Trophoblast cell (in vitro differentiated cells and primary cell): Measurements from ENCODE around the gene BEST2.

Experiments used
- DNase-seq, 2 donors: peaks; one replicate each; pipeline ENCODE4 v3.0.0-alpha.2; 2016
- H2AFZ ChIP-seq: 2 replicates; pipeline ENCODE4 v1.6.1; 2013; ENCODE audit warnings: low read length, moderate library complexity, mild to moderate bottlenecking; ENCODE audit not compliant: insufficient read depth, poor library complexity
- H2AK5ac ChIP-seq: 2 replicates; pipeline ENCODE4 v1.6.1; 2013; ENCODE audit warnings: mild to moderate bottlenecking, low read length
- H2BK120ac ChIP-seq: 2 replicates; pipeline ENCODE4 v1.6.1; 2013; ENCODE audit warnings: low read length, mild to moderate bottlenecking, moderate library complexity; ENCODE audit not compliant: insufficient read depth, poor library complexity
- H2BK12ac ChIP-seq: 2 replicates; pipeline ENCODE4 v1.6.1; 2013; ENCODE audit warnings: mild to moderate bottlenecking, low read length, moderate library complexity
- H2BK5ac ChIP-seq: 2 replicates; pipeline ENCODE4 v1.6.1; 2013; ENCODE audit warnings: low read length, low read depth, moderate library complexity, mild to moderate bottlenecking; ENCODE audit not compliant: poor library complexity
- H3K14ac ChIP-seq: 2 replicates; pipeline ENCODE4 v1.6.1; 2013; ENCODE audit warnings: mild to moderate bottlenecking, low read length
- H3K18ac ChIP-seq: 2 replicates; pipeline ENCODE4 v1.6.1; 2013; ENCODE audit warnings: mild to moderate bottlenecking, low read length
- H3K23ac ChIP-seq: 2 replicates; pipeline ENCODE4 v1.6.1; 2013; ENCODE audit warnings: low read length
- H3K27ac ChIP-seq: 2 replicates; pipeline ENCODE4 v1.5.1; 2013; ENCODE audit warnings: low read depth, mild to moderate bottlenecking, inconsistent platforms, low read length, moderate library complexity
- H3K27me3 ChIP-seq: 2 replicates; pipeline ENCODE4 v1.6.1; 2013; ENCODE audit warnings: inconsistent platforms, mild to moderate bottlenecking, low read length, moderate library complexity; ENCODE audit not compliant: insufficient read depth
- H3K36me3 ChIP-seq, 2 experiments: 1 replicate in 1 of 2; 2 replicates in 1 of 2; pipeline ENCODE4 v1.6.1; 2013; ENCODE audit warnings: low read length in 2 of 2, mild to moderate bottlenecking in 2 of 2, moderate library complexity in 1 of 2; ENCODE audit not compliant: insufficient read depth in 2 of 2, control insufficient read depth in 1 of 2
- H3K4ac ChIP-seq: 2 replicates; pipeline ENCODE4 v1.6.1; 2013; ENCODE audit warnings: low read depth, mild to moderate bottlenecking, low read length, moderate library complexity
- H3K4me1 ChIP-seq, 2 experiments: 1 replicate in 1 of 2; 2 replicates in 1 of 2; pipeline ENCODE4 v1.6.1; 2013; ENCODE audit warnings: low read length in 2 of 2, mild to moderate bottlenecking in 2 of 2, moderate library complexity in 1 of 2; ENCODE audit not compliant: insufficient read depth in 2 of 2, control insufficient read depth in 1 of 2
- H3K4me2 ChIP-seq: 2 replicates; pipeline ENCODE4 v1.6.1; 2013; ENCODE audit warnings: inconsistent platforms, mild to moderate bottlenecking, low read length, moderate library complexity
- H3K4me3 ChIP-seq: 2 replicates; pipeline ENCODE4 v1.5.1; 2013; ENCODE audit warnings: mild to moderate bottlenecking, low read depth, low read length, inconsistent platforms
- H3K79me1 ChIP-seq: one replicate; pipeline ENCODE4 v1.6.1; 2013; ENCODE audit warnings: low read length
- H3K79me2 ChIP-seq: 2 replicates; pipeline ENCODE4 v1.6.1; 2013; ENCODE audit warnings: low read length, mild to moderate bottlenecking; ENCODE audit not compliant: control insufficient read depth, insufficient read depth, poor library complexity
- H3K9ac ChIP-seq: 2 replicates; pipeline ENCODE4 v1.6.1; 2013; ENCODE audit warnings: mild to moderate bottlenecking, low read length
- H3K9me3 ChIP-seq: 2 replicates; pipeline ENCODE4 v1.6.1; 2013; ENCODE audit warnings: low read depth, mild to moderate bottlenecking, control low read depth, inconsistent platforms, low read length; ENCODE audit not compliant: insufficient read depth
- H4K12ac ChIP-seq: 2 replicates; pipeline ENCODE4 v1.6.1; 2013; ENCODE audit warnings: low read depth, mild to moderate bottlenecking, low read length, moderate library complexity
- H4K8ac ChIP-seq: 2 replicates; pipeline ENCODE4 v1.6.1; 2013; ENCODE audit warnings: low read depth, mild to moderate bottlenecking, low read length, moderate library complexity
- H4K91ac ChIP-seq: one replicate; pipeline ENCODE4 v1.6.1; 2013; ENCODE audit warnings: low read depth, mild to moderate bottlenecking, low read length, moderate library complexity
- WGBS: extraction: QIAGEN DNeasy Blood & Tissue Kit; methylation state at CpG from one replicate; pipeline ENCODE4 v1.1.7; 2013; ENCODE audit warnings: missing lambda C conversion rate; ENCODE audit not compliant: insufficient read length, insufficient coverage; ENCODE audit errors: extremely low coverage; 5-methylcytosine and 5-hydroxymethylcytosine counted together

The BEST2 gene

GRCh38 chr19:12750851-12751250, 740 bp upstream of the BEST2 start:
- no peak overlapping the region for H4K12ac ChIP-seq
- H3K23ac ChIP-seq: no peak overlapping the region
- H3K4me3 ChIP-seq: no peak overlapping the region
- no peak overlapping the region for H3K4me2 ChIP-seq
- H3K4ac ChIP-seq: no peak overlapping the region
- DNase-seq: no peak
- no peaks in the 10 kb centered on the region for H3K27me3 ChIP-seq
- H3K4me1 ChIP-seq: no peaks in the 10 kb centered on the region
- H4K91ac ChIP-seq: no peak overlapping the region
- peaks cover 10% of the 10 kb centered on the region for H3K9me3 ChIP-seq
- no peak overlapping the region for H2AK5ac ChIP-seq
- no peak overlapping the region for H3K27ac ChIP-seq
- H3K9ac ChIP-seq: no peak overlapping the region
- H3K79me1 ChIP-seq: no peaks in the 10 kb centered on the region
- H3K79me2 ChIP-seq: no peaks in the 10 kb centered on the region
- no peak overlapping the region for H3K14ac ChIP-seq
- H2BK120ac ChIP-seq: no peak overlapping the region
- no peak overlapping the region for H3K18ac ChIP-seq
- H4K8ac ChIP-seq: no peak overlapping the region
- WGBS: no CpG with 5 or more reads among the region's 9 CpGs
- H2BK12ac ChIP-seq: no peak overlapping the region
- H2AFZ ChIP-seq: no peak overlapping the region
- no peak overlapping the region for H2BK5ac ChIP-seq
- peaks cover 18 to 20% of the 10 kb centered on the region in 2 experiments for H3K36me3 ChIP-seq

- Histone ChIP-seq H3K27ac (no peak overlapping the region), H2BK5ac (no peak overlapping the region), H3K14ac (no peak overlapping the region), H2AK5ac (no peak overlapping the region), H2AFZ (no peak overlapping the region), H3K9ac (no peak overlapping the region), H3K36me3 (peaks cover 9 to 10% of the 10 kb centered on the region in 2 experiments), H4K91ac (no peak overlapping the region), H3K79me1 (no peaks in the 10 kb centered on the region), H2BK120ac (no peak overlapping the region), H3K4ac (no peak overlapping the region), H4K8ac (no peak overlapping the region), H3K9me3 (peaks cover 7% of the 10 kb centered on the region), H3K27me3 (no peaks in the 10 kb centered on the region), H3K23ac (no peak overlapping the region), H3K4me2 (no peak overlapping the region), H3K4me1 (no peaks in the 10 kb centered on the region), H4K12ac (no peak overlapping the region), H3K79me2 (no peaks in the 10 kb centered on the region), H2BK12ac (no peak overlapping the region), H3K4me3 (no peak overlapping the region), H3K18ac (no peak overlapping the region)
- DNase-seq: no peak
- WGBS: no CpG with 5 or more reads among the region's 23 CpGs
These were observed 628 bp downstream of the BEST2 start for GRCh38 chr19:12752056-12752781.

- no peak overlapping the region for H2BK12ac ChIP-seq
- no peak overlapping the region for H4K12ac ChIP-seq
- H3K27me3 ChIP-seq: no peaks in the 10 kb centered on the region
- H3K9ac ChIP-seq: no peak overlapping the region
- H3K36me3 ChIP-seq: no peaks in the 10 kb centered on the region
- H2AFZ ChIP-seq: no peak overlapping the region
- no peak overlapping the region for H3K4me2 ChIP-seq
- no peak overlapping the region for H2BK5ac ChIP-seq
- H2AK5ac ChIP-seq: no peak overlapping the region
- H3K4ac ChIP-seq: no peak overlapping the region
- no peaks in the 10 kb centered on the region for H3K79me2 ChIP-seq
- no peak overlapping the region for H2BK120ac ChIP-seq
- H4K8ac ChIP-seq: no peak overlapping the region
- H3K23ac ChIP-seq: no peak overlapping the region
- no peak overlapping the region for H3K27ac ChIP-seq
- H3K4me3 ChIP-seq: no peak overlapping the region
- WGBS: no CpG with 5 or more reads among the region's 50 CpGs
- DNase-seq: no peak
- no peaks in the 10 kb centered on the region for H3K79me1 ChIP-seq
- H4K91ac ChIP-seq: no peak overlapping the region
- H3K9me3 ChIP-seq: peaks cover 3% of the 10 kb centered on the region
- peaks cover 0 to 7% of the 10 kb centered on the region in 2 experiments for H3K4me1 ChIP-seq
- no peak overlapping the region for H3K18ac ChIP-seq
- H3K14ac ChIP-seq: no peak overlapping the region
These were observed 3.0 kb downstream of the BEST2 start for GRCh38 chr19:12754465-12755196.

- Histone ChIP-seq H3K18ac (no peak overlapping the region), H4K12ac (no peak overlapping the region), H3K27ac (no peak overlapping the region), H3K79me2 (no peaks in the 10 kb centered on the region), H2BK5ac (no peak overlapping the region), H2AK5ac (no peak overlapping the region), H3K27me3 (no peaks in the 10 kb centered on the region), H2BK120ac (no peak overlapping the region), H3K9ac (no peak overlapping the region), H3K9me3 (peaks cover 3% of the 10 kb centered on the region), H3K23ac (no peak overlapping the region), H3K36me3 (no peaks in the 10 kb centered on the region), H3K4ac (no peak overlapping the region), H3K79me1 (no peaks in the 10 kb centered on the region), H4K91ac (no peak overlapping the region), H2BK12ac (no peak overlapping the region), H3K4me1 (peaks cover 0 to 7% of the 10 kb centered on the region in 2 experiments), H2AFZ (no peak overlapping the region), H3K4me3 (no peak overlapping the region), H4K8ac (no peak overlapping the region), H3K4me2 (no peak overlapping the region), H3K14ac (no peak overlapping the region)
- WGBS: no CpG with 5 or more reads among the region's 19 CpGs
- DNase-seq: peak in 1 of 2 donors; percentile 53
These were observed 4.7 kb downstream of the BEST2 start for GRCh38 chr19:12756150-12756883.
